Sigmoid colon (tissue), 4 donors: Measurements from ENCODE around the gene TUBGCP6.

Source experiments
- CTCF ChIP-seq, 4 experiments: fragments of 450-650 bp in 3 of 4; fragments of 200-600 bp in 1 of 4; IDR thresholded peaks; one replicate each; pipeline ENCODE4 v1.5.1; 2016 to 2019; ENCODE audit warnings: antibody characterized with exemption in 4 of 4, mild to moderate bottlenecking in 3 of 4, moderate library complexity in 2 of 4
- EP300 ChIP-seq, 4 donors: sonication (generic); formaldehyde crosslinking; IDR thresholded peaks; one replicate each; pipeline ENCODE4 v1.6.1; 2017; ENCODE audit warnings: antibody characterized with exemption in 4 of 4
- POLR2A ChIP-seq, 2 donors: fragments of 450-650 bp; IDR thresholded peaks; one replicate each; pipeline ENCODE4 v1.6.1; 2016; ENCODE audit warnings: antibody characterized with exemption in 2 of 2, mild to moderate bottlenecking in 2 of 2, moderate library complexity in 2 of 2
- POLR2AphosphoS5 ChIP-seq, 4 donors: sonication (generic); formaldehyde crosslinking; IDR thresholded peaks; one replicate each; pipeline ENCODE4 v1.6.1; 2017; ENCODE audit warnings: antibody characterized with exemption in 4 of 4

DNA sequence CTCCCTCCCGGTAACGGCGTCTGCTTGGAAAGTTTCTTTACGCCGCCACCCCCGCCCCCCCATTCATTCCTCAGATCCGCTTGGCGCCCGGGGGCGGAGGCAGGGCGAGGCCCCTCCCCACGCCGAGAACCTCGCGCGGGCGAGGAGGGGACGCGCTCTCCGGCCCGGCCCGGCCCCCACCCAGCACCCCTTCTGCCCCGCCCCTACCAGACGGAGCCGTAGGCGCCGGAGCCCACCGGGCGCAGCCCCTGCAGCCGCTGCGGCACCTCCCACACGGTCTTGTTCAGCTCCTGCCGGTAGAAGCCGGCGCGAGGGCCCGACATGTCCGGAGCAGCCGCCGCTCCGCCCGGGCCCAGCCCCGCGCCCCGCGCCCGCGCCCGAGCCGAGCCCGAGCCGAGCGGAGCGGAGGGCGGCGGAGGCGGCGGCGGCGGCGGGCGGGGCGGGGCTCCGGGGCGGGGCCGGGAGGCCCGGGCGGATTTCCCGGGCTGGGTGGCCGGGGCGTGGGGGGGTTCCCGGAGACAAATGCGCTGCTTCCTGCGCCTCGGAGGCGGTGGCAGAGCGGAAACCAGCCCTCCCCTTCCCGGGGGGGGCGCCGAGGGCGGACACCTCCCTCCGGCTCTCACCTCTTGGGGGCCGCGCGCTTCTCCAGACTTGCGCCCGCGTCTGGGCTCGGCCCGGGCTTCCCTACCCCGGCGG is 25.3 kb upstream of the TUBGCP6 start, which contains the start of gene MAPK11:
- TF ChIP-seq POLR2AphosphoS5 (IDR thresholded peaks at IDR 0.05) (no peak), CTCF (IDR thresholded peaks at IDR 0.05) (no peak), POLR2A (IDR thresholded peaks at IDR 0.05) (no peak), EP300 (IDR thresholded peaks at IDR 0.05) (no peak)
